ENCODE results near the gene OR5B12.
"Not testable (repeated sequence)": the region's sequence is repeated elsewhere in the genome, so short reads cannot be mapped to it uniquely, and the experiment has no call there.

The OR5B12 gene

DNA sequence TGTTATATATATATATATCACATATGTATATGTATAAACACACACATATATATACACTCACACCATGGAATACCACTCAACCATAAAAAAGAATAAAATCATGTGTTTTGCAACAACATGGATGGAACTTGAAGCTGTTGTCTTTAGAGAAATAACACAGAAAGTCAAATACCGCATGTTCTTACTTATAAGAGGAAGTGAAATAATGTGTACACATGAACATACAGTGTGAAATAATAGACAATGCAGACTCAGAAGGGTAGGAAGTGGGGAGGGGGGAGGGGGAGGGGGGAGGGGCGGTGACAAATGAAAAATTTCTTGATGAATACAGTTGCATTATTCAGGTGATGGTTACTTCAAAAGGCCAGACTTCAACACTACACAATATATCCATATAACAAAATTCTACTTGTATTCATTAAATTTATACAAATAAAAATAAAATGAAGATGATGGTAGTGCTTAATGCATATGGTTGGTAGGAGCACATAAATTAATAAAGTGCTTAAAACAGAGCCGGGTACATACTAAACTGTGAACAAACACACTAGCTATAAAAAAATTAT lies 8.3 kb downstream of the OR5B12 start:
- no peaks in the 10 kb centered on the region for H3K9me3 ChIP-seq (ENCODE audit: control insufficient read depth, insufficient read depth, low read length)
- no peak overlapping the region for H3K9ac ChIP-seq (ENCODE audit: low read depth, low read length)
- H3K4me3 ChIP-seq (ENCODE audit: low read depth, low read length): no peak overlapping the region
- no peaks in the 10 kb centered on the region for H3K36me3 ChIP-seq (ENCODE audit: control insufficient read depth, insufficient read depth, low read length)
- H3K27me3 ChIP-seq (ENCODE audit: control insufficient read depth, insufficient read depth, low read length): no peaks in the 10 kb centered on the region
- no peaks in the 10 kb centered on the region for H3K4me1 ChIP-seq (ENCODE audit: control insufficient read depth, insufficient read depth, low read length)

DNA sequence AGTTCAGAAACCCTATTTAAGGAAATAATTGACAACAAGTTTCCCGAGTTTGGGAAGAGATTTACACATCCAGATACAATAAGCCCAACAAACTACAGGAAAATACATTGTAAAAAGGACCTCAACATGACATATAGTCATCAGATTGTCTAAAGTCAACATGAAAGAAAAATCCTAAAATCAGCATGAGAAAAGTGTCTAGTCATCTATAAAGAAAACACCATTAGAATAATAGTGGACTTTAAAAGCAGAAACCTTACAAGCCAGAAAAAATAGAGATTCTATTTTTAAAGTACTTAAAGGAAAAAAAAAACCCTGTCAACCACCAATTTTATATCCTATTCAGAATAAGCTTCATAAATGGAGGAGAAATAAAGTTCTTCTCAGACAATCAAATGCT lies 12.8 kb downstream of the OR5B12 start:
- Histone ChIP-seq H3K4me1 (ENCODE audit: control insufficient read depth, insufficient read depth, low read length) (peaks cover 3% of the 10 kb centered on the region), H3K4me3 (ENCODE audit: low read depth, low read length) (no peak overlapping the region), H3K27me3 (ENCODE audit: control insufficient read depth, insufficient read depth, low read length) (no peaks in the 10 kb centered on the region), H3K36me3 (ENCODE audit: control insufficient read depth, insufficient read depth, low read length) (no peaks in the 10 kb centered on the region), H3K9me3 (ENCODE audit: control insufficient read depth, insufficient read depth, low read length) (no peaks in the 10 kb centered on the region), H3K9ac (ENCODE audit: low read depth, low read length) (no peak overlapping the region)

DNA sequence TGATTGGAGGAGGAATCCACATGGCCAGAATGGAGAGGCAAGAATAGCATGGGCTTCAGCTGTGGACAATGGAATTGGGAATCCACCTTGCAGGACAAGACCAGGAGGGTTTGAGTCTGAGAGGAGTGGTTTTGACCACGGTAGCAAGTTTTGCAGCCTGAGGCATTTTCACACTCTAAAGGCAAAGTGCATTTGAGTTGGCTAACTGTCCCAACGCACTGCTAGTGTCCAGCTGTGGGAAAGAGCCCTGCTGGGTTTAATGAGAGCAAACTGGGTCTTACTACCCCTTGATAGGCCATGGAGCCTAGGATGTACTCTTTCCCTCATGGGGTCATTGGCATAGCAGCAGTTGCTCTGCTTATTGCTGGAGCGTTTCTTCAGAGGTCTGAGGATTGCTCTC lies 14.0 kb downstream of the OR5B12 start, which contains the start of gene OR5B2:
Gene OR5B2, minus strand, starts transcription at position 101 of the 400 bp plus-strand sequence. CDS start 4,860 bp downstream, outside the sequence.
- no peak within 1 kb of the TSS for H3K4me3 ChIP-seq (ENCODE audit: low read depth, low read length)
- peaks cover 10% of the 10 kb centered on the region for H3K4me1 ChIP-seq (ENCODE audit: control insufficient read depth, insufficient read depth, low read length)
- H3K36me3 ChIP-seq (ENCODE audit: control insufficient read depth, insufficient read depth, low read length): no peaks in the 10 kb centered on the region
- no peaks in the 10 kb centered on the region for H3K9me3 ChIP-seq (ENCODE audit: control insufficient read depth, insufficient read depth, low read length)
- no peaks in the 10 kb centered on the region for H3K27me3 ChIP-seq (ENCODE audit: control insufficient read depth, insufficient read depth, low read length)
- no peak within 1 kb of the TSS for H3K9ac ChIP-seq (ENCODE audit: low read depth, low read length)

DNA sequence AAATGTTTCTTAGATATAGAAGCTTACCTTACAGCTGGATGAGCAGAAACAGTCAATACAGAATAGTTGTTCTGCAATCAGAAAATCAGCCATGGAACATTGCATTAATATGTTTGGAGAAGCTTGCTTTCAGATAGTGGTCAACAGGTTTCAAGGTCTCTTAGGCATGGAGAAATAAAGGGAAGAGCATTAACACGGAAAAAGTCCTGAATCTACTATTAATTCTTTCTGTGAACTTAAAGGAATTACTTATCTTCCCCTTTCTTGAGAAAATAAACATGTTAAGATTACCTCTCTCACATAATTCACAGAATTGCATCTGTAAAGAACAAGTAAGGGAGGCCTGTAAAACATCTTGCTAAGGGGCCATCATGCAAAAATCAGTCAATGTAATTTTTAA lies 35.3 kb downstream of the OR5B12 start, which contains the start of gene OR5B3:
Gene OR5B3, minus strand, starts transcription at position 101 of the 400 bp plus-strand sequence. CDS start 3,465 bp downstream, outside the sequence.
- Histone ChIP-seq H3K36me3 (ENCODE audit: control insufficient read depth, insufficient read depth, low read length) (no peaks in the 10 kb centered on the region), H3K4me3 (ENCODE audit: low read depth, low read length) (no peak within 1 kb of the TSS), H3K4me1 (ENCODE audit: control insufficient read depth, insufficient read depth, low read length) (no peaks in the 10 kb centered on the region), H3K9ac (ENCODE audit: low read depth, low read length) (no peak within 1 kb of the TSS), H3K9me3 (ENCODE audit: control insufficient read depth, insufficient read depth, low read length) (no peaks in the 10 kb centered on the region), H3K27me3 (ENCODE audit: control insufficient read depth, insufficient read depth, low read length) (no peaks in the 10 kb centered on the region)

DNA sequence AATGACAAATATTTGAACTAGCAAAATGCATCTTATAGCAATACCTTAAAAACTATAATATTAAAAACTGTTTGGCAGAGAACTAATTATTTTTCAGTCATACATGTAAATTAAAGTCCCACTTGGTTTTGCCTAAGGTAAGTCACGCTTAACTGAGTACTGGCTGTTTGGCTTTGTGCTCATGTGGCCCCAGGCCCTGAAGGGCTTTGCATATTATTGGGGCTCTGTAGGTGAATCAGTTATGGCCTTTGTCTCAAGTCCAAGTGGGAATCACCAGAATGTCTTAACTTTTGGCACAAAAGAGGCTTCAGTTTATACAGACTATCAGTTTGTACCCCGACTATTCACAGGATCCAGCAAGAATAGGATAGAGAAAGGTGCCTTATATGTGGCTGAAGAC lies 42.4 kb downstream of the OR5B12 start:
- H3K4me3 ChIP-seq (ENCODE audit: low read depth, low read length); H3K9ac ChIP-seq (ENCODE audit: low read depth, low read length): not testable (repeated sequence)

DNA sequence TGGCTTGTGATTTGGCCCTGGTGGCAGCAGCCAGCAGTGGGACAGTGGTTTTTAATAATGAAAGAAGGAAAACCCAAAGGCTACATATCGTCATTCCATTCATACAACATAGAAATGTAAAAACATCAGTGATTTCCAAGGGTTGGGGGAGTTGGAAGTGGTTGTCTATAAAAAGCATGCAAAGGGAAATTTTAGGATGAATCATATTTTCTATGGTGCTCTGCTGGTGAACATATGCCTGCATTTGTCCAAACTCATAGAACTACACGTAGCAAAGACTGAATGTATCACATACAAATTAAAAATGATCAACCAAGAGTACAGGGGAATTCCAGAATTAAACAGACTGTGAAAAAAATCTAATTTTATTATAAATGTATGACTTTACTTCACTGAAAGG lies 46.5 kb downstream of the OR5B12 start:
- H3K36me3 ChIP-seq (ENCODE audit: control insufficient read depth, insufficient read depth, low read length): no peaks in the 10 kb centered on the region

More for the DNA sequence above, 42.4 kb downstream of the OR5B12 start:
- not testable (repeated sequence) for H3K27me3 ChIP-seq (ENCODE audit: control insufficient read depth, insufficient read depth, low read length); H3K4me1 ChIP-seq (ENCODE audit: control insufficient read depth, insufficient read depth, low read length); H3K9me3 ChIP-seq (ENCODE audit: control insufficient read depth, insufficient read depth, low read length); H3K36me3 ChIP-seq (ENCODE audit: control insufficient read depth, insufficient read depth, low read length)

DNA sequence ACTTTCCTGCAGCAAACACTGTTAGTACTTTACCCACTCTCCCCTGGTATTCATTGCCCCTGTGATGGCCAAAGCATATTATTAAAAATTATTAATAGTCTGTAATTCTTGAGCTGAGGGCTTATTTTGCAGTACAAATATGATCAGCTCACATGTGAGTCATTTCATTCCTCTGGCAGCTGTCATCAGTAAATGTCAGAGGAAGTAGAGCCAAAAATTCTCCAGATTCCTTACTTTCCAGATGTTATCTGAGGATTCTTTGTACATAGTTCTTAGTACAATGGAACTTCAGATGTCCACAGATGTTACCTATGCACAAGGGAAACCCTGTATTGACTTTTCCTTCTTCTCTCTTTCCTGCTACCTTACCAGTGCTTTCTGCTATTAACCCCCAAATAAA lies 47.8 kb downstream of the OR5B12 start:
- H3K9ac ChIP-seq (ENCODE audit: low read depth, low read length): no peak overlapping the region
- H3K36me3 ChIP-seq (ENCODE audit: control insufficient read depth, insufficient read depth, low read length): no peaks in the 10 kb centered on the region
- no peaks in the 10 kb centered on the region for H3K9me3 ChIP-seq (ENCODE audit: control insufficient read depth, insufficient read depth, low read length)
- H3K4me3 ChIP-seq (ENCODE audit: low read depth, low read length): no peak overlapping the region
- H3K4me1 ChIP-seq (ENCODE audit: control insufficient read depth, insufficient read depth, low read length): no peaks in the 10 kb centered on the region
- no peaks in the 10 kb centered on the region for H3K27me3 ChIP-seq (ENCODE audit: control insufficient read depth, insufficient read depth, low read length)

More for the DNA sequence above, 46.5 kb downstream of the OR5B12 start:
- H3K4me1 ChIP-seq (ENCODE audit: control insufficient read depth, insufficient read depth, low read length): no peaks in the 10 kb centered on the region
- H3K9me3 ChIP-seq (ENCODE audit: control insufficient read depth, insufficient read depth, low read length): no peaks in the 10 kb centered on the region
- no peak overlapping the region for H3K9ac ChIP-seq (ENCODE audit: low read depth, low read length)
- H3K4me3 ChIP-seq (ENCODE audit: low read depth, low read length): no peak overlapping the region
- H3K27me3 ChIP-seq (ENCODE audit: control insufficient read depth, insufficient read depth, low read length): no peaks in the 10 kb centered on the region

DNA sequence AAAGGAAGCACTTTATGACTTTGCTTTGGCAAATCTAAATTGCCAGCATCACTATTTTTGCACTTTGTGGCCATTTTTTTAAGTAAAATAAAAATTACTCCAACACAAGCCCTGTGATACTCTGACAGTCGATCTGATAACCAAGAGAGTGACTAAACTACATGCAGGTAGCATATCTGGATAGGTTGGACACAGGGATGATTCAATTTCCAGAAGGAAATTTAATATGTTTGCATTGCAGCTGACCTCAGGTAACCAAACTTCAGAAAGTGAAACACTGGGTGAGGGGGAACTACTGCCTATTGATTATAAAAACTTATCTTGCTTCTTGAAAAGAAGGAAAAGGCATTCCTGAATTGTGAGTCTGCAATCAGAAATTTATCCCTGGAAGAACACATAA lies 49.3 kb downstream of the OR5B12 start:
- Histone ChIP-seq H3K9me3 (ENCODE audit: control insufficient read depth, insufficient read depth, low read length) (no peaks in the 10 kb centered on the region), H3K9ac (ENCODE audit: low read depth, low read length) (no peak overlapping the region), H3K27me3 (ENCODE audit: control insufficient read depth, insufficient read depth, low read length) (no peaks in the 10 kb centered on the region), H3K4me1 (ENCODE audit: control insufficient read depth, insufficient read depth, low read length) (no peaks in the 10 kb centered on the region), H3K4me3 (ENCODE audit: low read depth, low read length) (no peak overlapping the region), H3K36me3 (ENCODE audit: control insufficient read depth, insufficient read depth, low read length) (no peaks in the 10 kb centered on the region)

DNA sequence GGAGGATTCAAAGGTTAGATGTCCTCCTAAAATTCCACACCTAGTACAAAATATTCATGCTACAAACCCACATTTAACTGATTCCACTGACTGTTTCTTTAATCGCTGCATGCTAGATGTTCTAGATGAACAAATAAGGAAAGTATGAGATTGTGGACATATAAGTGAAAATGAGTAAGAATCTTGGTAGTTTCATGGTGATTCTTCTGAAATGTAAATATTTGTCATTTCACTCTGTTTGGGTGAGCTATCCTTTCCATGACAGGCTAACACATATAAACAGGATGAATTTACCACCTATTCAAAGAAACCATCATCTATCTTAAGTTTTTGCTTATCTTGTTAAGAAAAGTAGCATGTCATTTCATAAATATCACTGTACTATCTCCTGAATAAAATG lies 50.2 kb downstream of the OR5B12 start:
- H3K36me3 ChIP-seq (ENCODE audit: control insufficient read depth, insufficient read depth, low read length): no peaks in the 10 kb centered on the region
- no peak overlapping the region for H3K9ac ChIP-seq (ENCODE audit: low read depth, low read length)
- no peak overlapping the region for H3K4me3 ChIP-seq (ENCODE audit: low read depth, low read length)
- H3K27me3 ChIP-seq (ENCODE audit: control insufficient read depth, insufficient read depth, low read length): no peaks in the 10 kb centered on the region
- no peaks in the 10 kb centered on the region for H3K4me1 ChIP-seq (ENCODE audit: control insufficient read depth, insufficient read depth, low read length)
- no peaks in the 10 kb centered on the region for H3K9me3 ChIP-seq (ENCODE audit: control insufficient read depth, insufficient read depth, low read length)

DNA sequence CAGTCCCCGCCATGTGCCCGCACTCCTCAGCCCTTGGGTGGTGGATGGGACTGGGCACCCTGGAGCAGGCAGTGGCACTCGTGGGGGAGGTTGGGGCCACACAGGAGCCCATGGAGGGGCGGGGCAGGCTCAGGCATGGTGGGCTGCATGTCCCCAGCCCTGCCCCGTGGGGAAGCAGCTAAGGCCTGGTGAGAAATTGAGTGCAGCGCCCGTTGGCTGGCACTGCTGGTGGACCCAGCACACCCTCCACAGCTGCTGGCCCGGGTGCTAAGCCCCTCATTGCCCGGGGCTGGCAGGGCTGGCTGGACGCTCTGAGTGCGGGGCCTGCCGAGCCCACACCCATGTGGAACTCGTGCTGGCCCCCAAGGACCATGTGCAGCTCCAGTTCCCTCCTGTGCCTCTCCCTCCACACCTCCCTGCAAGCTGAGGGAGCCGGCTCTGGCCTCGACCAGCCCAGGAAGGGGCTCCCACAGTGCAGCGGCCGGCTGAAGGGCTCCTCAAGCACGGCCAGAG lies 51.4 kb downstream of the OR5B12 start:
- H3K9ac ChIP-seq (ENCODE audit: low read depth, low read length): no peak overlapping the region
- H3K4me3 ChIP-seq (ENCODE audit: low read depth, low read length): no peak overlapping the region
- no peaks in the 10 kb centered on the region for H3K27me3 ChIP-seq (ENCODE audit: control insufficient read depth, insufficient read depth, low read length)
- H3K4me1 ChIP-seq (ENCODE audit: control insufficient read depth, insufficient read depth, low read length): no peaks in the 10 kb centered on the region
- H3K9me3 ChIP-seq (ENCODE audit: control insufficient read depth, insufficient read depth, low read length): no peaks in the 10 kb centered on the region
- H3K36me3 ChIP-seq (ENCODE audit: control insufficient read depth, insufficient read depth, low read length): no peaks in the 10 kb centered on the region

All from iPS-15b (cell line).